Adrenal gland (tissue), 5 donors: ENCODE data around the gene ADPRM.

Experiments
- CTCF ChIP-seq, 6 experiments: fragments of 450-650 bp in 4 of 6; fragments of 200-600 bp in 2 of 6; sonication (generic) in 1 of 6; IDR thresholded peaks; 1 replicate in 5 of 6; 2 replicates in 1 of 6; pipeline versions ENCODE4 v1.5.1 to v1.8.0; 2016 to 2021; ENCODE audit warnings: antibody characterized with exemption in 6 of 6, mild to moderate bottlenecking in 2 of 6, moderate library complexity in 1 of 6
- POLR2A ChIP-seq, 2 donors: fragments of 450-650 bp; IDR thresholded peaks; one replicate each; pipeline ENCODE4 v1.6.1; 2017; ENCODE audit warnings: antibody characterized with exemption in 2 of 2, mild to moderate bottlenecking in 2 of 2, moderate library complexity in 1 of 2
- donor health status: DM: no; HTN: no; CAD: no.

- TF ChIP-seq CTCF (IDR thresholded peaks at IDR 0.05) (no peak), POLR2A (IDR thresholded peaks at IDR 0.05) (no peak)
These were observed 27.9 kb downstream of the ADPRM start for GRCh38 chr17:10725262-10725661.
